Measurements from ENCODE around the gene ARHGEF6. TPM values are rescaled to one million over a fixed set of nuclear protein-coding genes. Genes with fewer than 3 reads are reported as not detected.

The ARHGEF6 gene
- polyA plus RNA-seq, 1 experiment: 6.8 TPM

DNA sequence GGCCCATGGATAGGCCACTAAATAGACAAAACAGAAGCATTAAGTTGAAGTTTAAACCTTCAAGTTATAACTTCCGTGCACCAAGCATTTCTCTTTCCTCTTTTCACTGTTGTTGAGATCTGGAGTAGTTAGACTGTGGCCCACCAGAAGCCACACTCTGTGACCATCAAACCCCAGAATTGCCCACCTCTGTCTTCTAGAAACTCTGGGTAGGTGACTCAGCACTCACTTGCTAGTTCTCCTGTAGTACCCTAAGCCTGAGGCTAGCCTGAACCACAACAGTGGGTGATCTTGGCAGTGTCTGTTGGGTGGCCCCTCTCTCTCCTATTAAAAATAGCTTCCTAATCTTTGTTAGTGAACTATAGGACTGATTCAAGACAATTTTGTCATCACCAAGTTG lies 157.3 kb downstream of the ARHGEF6 start:
- no peak for DNase-seq (ENCODE audit: low read depth, low spot score)
- H3K9me3 ChIP-seq (ENCODE audit: control insufficient read depth, insufficient read depth, low read length): no peaks in the 10 kb centered on the region
- H3K4me3 ChIP-seq (ENCODE audit: low read depth, low read length): no peak overlapping the region
- CTCF ChIA-PET: no interaction called here
- POLR2A ChIA-PET: no interaction called here
- H3K27ac ChIP-seq (ENCODE audit: low read depth, low read length): no peak overlapping the region
- no peaks in the 10 kb centered on the region for H3K27me3 ChIP-seq (ENCODE audit: control insufficient read depth, insufficient read depth, low read length)
- TF ChIP-seq, protein P1, sequence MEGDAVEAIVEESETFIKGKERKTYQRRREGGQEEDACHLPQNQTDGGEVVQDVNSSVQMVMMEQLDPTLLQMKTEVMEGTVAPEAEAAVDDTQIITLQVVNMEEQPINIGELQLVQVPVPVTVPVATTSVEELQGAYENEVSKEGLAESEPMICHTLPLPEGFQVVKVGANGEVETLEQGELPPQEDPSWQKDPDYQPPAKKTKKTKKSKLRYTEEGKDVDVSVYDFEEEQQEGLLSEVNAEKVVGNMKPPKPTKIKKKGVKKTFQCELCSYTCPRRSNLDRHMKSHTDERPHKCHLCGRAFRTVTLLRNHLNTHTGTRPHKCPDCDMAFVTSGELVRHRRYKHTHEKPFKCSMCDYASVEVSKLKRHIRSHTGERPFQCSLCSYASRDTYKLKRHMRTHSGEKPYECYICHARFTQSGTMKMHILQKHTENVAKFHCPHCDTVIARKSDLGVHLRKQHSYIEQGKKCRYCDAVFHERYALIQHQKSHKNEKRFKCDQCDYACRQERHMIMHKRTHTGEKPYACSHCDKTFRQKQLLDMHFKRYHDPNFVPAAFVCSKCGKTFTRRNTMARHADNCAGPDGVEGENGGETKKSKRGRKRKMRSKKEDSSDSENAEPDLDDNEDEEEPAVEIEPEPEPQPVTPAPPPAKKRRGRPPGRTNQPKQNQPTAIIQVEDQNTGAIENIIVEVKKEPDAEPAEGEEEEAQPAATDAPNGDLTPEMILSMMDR (IDR thresholded peaks at IDR 0.05; ENCODE audit: low read depth, low read length): no peak

DNA sequence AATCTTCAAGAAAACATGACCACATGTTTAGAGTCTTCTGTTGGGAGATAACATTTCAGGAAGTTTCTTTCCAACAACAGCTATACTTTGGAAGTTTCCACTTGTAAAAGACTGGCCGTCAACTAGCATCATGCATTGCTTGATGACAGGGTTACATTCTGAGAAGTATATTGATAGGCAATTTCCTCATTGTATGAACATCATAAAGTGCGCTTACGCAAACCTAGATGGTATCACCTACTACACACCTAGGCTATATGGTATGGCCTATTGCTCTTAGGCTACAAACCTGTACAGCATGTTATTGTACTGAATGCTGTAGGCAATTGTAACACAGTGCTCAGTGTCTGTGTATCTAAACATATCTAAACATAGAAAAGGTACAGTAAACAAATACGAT lies 158.2 kb downstream of the ARHGEF6 start:
- POLR2A ChIA-PET: no interaction called here
- CTCF ChIA-PET: no interaction called here
- TF ChIP-seq, protein P1 (IDR thresholded peaks at IDR 0.05; ENCODE audit: low read depth, low read length): no peak

DNA sequence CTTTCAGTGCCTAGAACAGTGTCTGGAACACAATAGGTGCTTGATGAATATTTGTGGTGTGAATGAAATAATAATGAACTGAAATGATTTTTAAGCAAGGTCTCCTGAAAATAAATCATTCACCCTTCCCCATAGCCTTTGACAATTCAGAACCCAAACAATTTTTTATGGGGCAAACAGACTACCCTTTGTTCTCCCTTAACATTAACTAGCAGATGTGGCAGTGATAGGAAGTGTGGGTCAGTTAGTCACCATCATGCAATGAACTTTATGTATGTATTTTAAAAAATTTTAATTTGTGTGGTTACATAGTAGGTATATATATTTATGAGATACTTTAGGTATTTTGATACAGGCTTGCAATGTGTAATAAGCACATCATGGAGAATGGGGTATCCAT lies 160.0 kb downstream of the ARHGEF6 start:
- Histone ChIP-seq H3K27me3 (ENCODE audit: control insufficient read depth, insufficient read depth, low read length) (no peaks in the 10 kb centered on the region), H3K4me3 (ENCODE audit: low read depth, low read length) (no peak overlapping the region), H3K27ac (ENCODE audit: low read depth, low read length) (no peak overlapping the region), H3K9me3 (ENCODE audit: control insufficient read depth, insufficient read depth, low read length) (no peaks in the 10 kb centered on the region)
- TF ChIP-seq, protein P1 (IDR thresholded peaks at IDR 0.05; ENCODE audit: low read depth, low read length): no peak
- DNase-seq (ENCODE audit: low read depth, low spot score): no peak
- POLR2A ChIA-PET: no interaction called here
- CTCF ChIA-PET: no interaction called here

More for the DNA sequence above, 158.2 kb downstream of the ARHGEF6 start:
- Histone ChIP-seq H3K9me3 (ENCODE audit: control insufficient read depth, insufficient read depth, low read length) (no peaks in the 10 kb centered on the region), H3K27ac (ENCODE audit: low read depth, low read length) (no peak overlapping the region), H3K4me3 (ENCODE audit: low read depth, low read length) (no peak overlapping the region), H3K27me3 (ENCODE audit: control insufficient read depth, insufficient read depth, low read length) (no peaks in the 10 kb centered on the region)
- DNase-seq (ENCODE audit: low read depth, low spot score): no peak

DNA sequence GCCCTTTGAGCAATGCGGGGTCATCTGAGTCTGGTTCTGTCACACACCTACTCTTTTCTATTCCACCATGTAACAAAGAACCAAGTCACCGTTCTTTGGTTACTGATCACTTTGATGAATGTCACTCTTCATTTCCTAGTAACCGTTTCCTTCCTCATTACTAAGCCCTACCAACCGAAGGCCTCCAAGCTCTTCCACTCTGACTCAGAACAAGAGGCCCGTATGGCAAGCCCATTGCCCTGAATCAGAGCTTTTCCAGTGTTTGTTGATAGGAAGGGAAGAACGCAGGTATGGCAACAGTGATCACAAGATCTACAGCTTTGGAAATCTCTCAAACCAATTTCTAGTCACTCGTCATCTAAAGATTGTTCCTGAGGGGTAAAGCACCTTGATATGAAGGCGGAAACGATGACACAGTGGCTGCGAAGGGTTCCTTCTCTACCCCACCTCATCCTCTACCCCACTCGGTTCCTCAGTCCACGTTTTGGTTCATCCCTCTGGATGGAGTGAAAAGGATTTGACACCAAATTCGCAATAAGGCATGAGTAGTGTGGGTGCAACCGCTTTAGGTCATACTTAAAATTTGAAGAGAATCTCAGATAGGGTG lies 160.7 kb downstream of the ARHGEF6 start:
- TF ChIP-seq, protein P1 (IDR thresholded peaks at IDR 0.05; ENCODE audit: low read depth, low read length): no peak
- DNase-seq (ENCODE audit: low read depth, low spot score): no peak
- Histone ChIP-seq H3K27ac (ENCODE audit: low read depth, low read length) (no peak overlapping the region), H3K4me3 (ENCODE audit: low read depth, low read length) (no peak overlapping the region), H3K9me3 (ENCODE audit: control insufficient read depth, insufficient read depth, low read length) (no peaks in the 10 kb centered on the region), H3K27me3 (ENCODE audit: control insufficient read depth, insufficient read depth, low read length) (no peaks in the 10 kb centered on the region)
- ChIA-PET POLR2A (no interaction called here), CTCF (no interaction called here)

DNA sequence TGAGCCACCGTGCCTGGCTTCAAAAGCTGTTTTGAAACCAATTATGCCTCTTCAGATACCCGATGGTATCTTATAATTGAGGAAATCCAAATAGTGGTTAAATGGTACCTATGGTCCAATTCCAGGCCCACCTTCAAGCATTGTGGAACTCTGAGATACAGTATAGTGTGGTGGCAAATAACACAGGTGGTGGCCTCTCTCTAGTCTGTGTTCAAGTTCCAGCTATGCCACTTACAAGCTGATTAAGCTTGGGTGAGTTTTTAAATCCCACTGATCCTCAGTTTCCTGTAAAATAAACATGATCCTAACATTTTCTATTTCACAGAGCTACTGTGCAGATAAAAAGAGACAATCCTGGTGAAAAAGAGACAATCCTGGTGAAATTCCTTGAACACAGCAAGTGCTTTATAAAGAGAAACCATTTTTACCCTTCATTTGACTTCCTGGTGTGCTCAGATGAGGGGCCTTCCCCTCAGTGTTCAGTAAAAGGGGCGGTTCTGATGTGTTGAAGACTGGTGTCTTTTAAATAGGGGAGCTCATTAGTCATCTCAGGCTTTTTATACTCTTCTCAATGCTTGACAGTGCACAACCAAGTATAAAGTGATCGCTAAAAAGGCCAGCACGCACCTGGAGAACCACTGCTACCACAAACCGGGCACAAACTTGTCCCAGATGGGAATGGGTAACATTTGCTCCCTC lies 163.6 kb downstream of the ARHGEF6 start:
- Histone ChIP-seq H3K27me3 (ENCODE audit: control insufficient read depth, insufficient read depth, low read length) (no peaks in the 10 kb centered on the region), H3K4me3 (ENCODE audit: low read depth, low read length) (no peak overlapping the region), H3K9me3 (ENCODE audit: control insufficient read depth, insufficient read depth, low read length) (no peaks in the 10 kb centered on the region), H3K27ac (ENCODE audit: low read depth, low read length) (no peak overlapping the region)
- TF ChIP-seq, protein P1 (IDR thresholded peaks at IDR 0.05; ENCODE audit: low read depth, low read length): no peak
- POLR2A ChIA-PET: no interaction called here
- no peak for DNase-seq (ENCODE audit: low read depth, low spot score)
- CTCF ChIA-PET: no interaction called here
